ENCODE measurements around the gene PER3. TPM values are rescaled to one million over a fixed set of nuclear protein-coding genes. Genes with fewer than 3 reads are reported as not detected.

The PER3 gene
- total and polyA plus RNA-seq, 9 of the 15 experiments (the other 6 are each of a cell fraction or from before 2014, with no cell fraction given), result 11.9 to 22.5 (median 14.6) TPM

DNA sequence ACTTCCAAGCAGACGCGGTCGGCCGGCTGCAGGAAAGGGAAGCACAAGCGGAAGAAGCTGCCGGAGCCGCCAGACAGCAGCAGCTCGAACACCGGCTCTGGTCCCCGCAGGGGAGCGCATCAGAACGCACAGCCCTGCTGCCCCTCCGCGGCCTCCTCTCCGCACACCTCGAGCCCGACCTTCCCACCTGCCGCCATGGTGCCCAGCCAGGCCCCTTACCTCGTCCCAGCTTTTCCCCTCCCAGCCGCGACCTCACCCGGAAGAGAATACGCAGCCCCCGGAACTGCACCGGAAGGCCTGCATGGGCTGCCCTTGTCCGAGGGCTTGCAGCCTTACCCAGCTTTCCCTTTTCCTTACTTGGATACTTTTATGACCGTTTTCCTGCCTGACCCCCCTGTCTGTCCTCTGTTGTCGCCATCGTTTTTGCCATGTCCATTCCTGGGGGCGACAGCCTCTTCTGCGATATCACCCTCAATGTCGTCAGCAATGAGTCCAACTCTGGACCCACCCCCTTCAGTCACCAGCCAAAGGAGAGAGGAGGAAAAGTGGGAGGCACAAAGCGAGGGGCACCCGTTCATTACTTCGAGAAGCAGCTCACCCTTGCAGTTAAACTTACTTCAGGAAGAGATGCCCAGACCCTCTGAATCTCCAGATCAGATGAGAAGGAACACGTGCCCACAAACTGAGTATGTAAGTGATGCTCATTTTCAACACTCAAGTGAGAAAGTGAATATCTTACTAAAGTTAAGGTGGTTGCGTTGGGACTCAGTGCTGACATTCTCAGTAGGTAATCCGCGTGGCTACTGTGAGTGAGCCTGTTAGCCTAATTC, 43.2 kb downstream of the PER3 start (continued):
- TF ChIP-seq, protein P1, sequence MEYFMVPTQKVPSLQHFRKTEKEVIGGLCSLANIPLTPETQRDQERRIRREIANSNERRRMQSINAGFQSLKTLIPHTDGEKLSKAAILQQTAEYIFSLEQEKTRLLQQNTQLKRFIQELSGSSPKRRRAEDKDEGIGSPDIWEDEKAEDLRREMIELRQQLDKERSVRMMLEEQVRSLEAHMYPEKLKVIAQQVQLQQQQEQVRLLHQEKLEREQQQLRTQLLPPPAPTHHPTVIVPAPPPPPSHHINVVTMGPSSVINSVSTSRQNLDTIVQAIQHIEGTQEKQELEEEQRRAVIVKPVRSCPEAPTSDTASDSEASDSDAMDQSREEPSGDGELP (CRISPR knock-in tag; IDR thresholded peaks at IDR 0.05; ENCODE audit: borderline replicate concordance), result peak; percentile 55; the same call in 1 of the 2 replicates
- TF ChIP-seq PTTG1 (tag; IDR thresholded peaks at IDR 0.05; ENCODE audit: low read depth) (no peak), KDM5B (IDR thresholded peaks at IDR 0.05; ENCODE audit: insufficient replicate concordance, low read depth, low read length) (peak; percentile 66), THRB (CRISPR knock-in tag; conservative IDR thresholded peaks at IDR 0.05) (peak; percentile 90), NCOA6 (IDR thresholded peaks at IDR 0.05) (no peak), TGIF2 (CRISPR knock-in tag; IDR thresholded peaks at IDR 0.05) (no peak), ZNF586 (CRISPR knock-in tag; conservative IDR thresholded peaks at IDR 0.05) (no peak), NFE2L1 (tag; IDR thresholded peaks at IDR 0.05; ENCODE audit: borderline replicate concordance, low read depth) (no peak), SMARCA4 (IDR thresholded peaks at IDR 0.05) (peak; percentile 47; the same call in 1 of the 2 replicates), SPI1 (IDR thresholded peaks at IDR 0.05; ENCODE audit: borderline replicate concordance, low read depth, low read length) (no peak), TAF1 (IDR thresholded peaks at IDR 0.05; ENCODE audit: control insufficient read depth, extremely low read depth, insufficient read depth, low read length, severe bottlenecking) (peak; percentile 67), KDM4B (IDR thresholded peaks at IDR 0.05; ENCODE audit: borderline replicate concordance in 2 of 2, low read depth in 1 of 2) (peak in 1 of 2 experiments; percentile 93; a peak in 1 of 4 replicates), TAF9B (IDR thresholded peaks at IDR 0.05; ENCODE audit: partially characterized antibody) (peak; percentile 71), POLR3A (IDR thresholded peaks at IDR 0.05; ENCODE audit: borderline replicate concordance, extremely low read depth, insufficient read depth, insufficient read length) (no peak), SNRNP70 (optimal IDR thresholded peaks at IDR 0.05; ENCODE audit: low read depth, low read length) (no peak), EWSR1 (IDR thresholded peaks at IDR 0.05; ENCODE audit: borderline replicate concordance, low read depth, partially characterized antibody) (no peak)
- TF ChIP-seq, protein P2, sequence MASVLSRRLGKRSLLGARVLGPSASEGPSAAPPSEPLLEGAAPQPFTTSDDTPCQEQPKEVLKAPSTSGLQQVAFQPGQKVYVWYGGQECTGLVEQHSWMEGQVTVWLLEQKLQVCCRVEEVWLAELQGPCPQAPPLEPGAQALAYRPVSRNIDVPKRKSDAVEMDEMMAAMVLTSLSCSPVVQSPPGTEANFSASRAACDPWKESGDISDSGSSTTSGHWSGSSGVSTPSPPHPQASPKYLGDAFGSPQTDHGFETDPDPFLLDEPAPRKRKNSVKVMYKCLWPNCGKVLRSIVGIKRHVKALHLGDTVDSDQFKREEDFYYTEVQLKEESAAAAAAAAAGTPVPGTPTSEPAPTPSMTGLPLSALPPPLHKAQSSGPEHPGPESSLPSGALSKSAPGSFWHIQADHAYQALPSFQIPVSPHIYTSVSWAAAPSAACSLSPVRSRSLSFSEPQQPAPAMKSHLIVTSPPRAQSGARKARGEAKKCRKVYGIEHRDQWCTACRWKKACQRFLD (CRISPR knock-in tag; IDR thresholded peaks at IDR 0.05), result peak; percentile 59; the same call in 1 of the 2 replicates
- TF ChIP-seq, protein P3, sequence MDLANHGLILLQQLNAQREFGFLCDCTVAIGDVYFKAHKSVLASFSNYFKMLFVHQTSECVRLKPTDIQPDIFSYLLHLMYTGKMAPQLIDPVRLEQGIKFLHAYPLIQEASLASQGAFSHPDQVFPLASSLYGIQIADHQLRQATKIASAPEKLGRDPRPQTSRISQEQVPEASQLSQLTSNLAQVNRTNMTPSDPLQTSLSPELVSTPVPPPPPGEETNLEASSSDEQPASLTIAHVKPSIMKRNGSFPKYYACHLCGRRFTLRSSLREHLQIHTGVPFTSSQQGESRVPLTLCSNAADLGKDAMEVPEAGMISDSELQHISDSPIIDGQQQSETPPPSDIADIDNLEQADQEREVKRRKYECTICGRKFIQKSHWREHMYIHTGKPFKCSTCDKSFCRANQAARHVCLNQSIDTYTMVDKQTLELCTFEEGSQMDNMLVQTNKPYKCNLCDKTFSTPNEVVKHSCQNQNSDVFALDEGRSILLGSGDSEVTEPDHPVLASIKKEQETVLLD (IDR thresholded peaks at IDR 0.05), result 0 out of 2 replicates have a peak, but pooled peaks have one; percentile 47

Measured in K562 (cell line).